HG02623 (cell line): ENCODE measurements around the gene NPY4R.
"Not testable (repeated sequence)": the region's sequence is repeated elsewhere in the genome, so short reads cannot be mapped to it uniquely, and the experiment has no call there.

ENCODE experiments used
- ATAC-seq: cut with Tn5 transposase; IDR thresholded peaks from one replicate; pipeline ENCODE4 v1.9.1; 2021; ENCODE audit warnings: moderate library complexity; ENCODE audit not compliant: unreplicated experiment

Gene NPY4R

DNA sequence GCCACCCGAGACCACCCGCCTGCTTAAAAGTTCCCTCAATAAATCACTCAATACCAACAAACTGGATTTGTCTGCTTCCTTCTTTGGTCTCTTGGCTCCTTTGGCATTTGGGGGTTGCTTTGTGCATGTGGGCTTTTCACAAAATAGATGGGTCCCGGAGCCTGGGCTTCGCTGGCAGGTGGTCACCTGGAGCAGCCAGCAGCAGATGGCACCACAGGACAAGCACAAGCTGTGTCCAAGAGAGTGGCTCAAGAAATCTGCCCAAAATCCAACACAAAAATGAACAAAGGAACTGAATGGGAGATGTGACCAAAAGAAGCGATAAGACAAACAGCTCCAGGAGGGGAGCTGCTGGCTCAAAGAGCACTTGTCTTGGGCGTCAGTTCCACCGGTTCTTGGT lies 6.2 kb downstream of the NPY4R start:
- ATAC-seq: not testable (repeated sequence)

GRCh38 chr10:46457071-46457470 lies 8.7 kb downstream of the NPY4R start:
- ATAC-seq: not testable (repeated sequence)

- ATAC-seq: not testable (repeated sequence)
Observed at GRCh38 chr10:46455992-46456391, 9.8 kb downstream of the NPY4R start.

DNA sequence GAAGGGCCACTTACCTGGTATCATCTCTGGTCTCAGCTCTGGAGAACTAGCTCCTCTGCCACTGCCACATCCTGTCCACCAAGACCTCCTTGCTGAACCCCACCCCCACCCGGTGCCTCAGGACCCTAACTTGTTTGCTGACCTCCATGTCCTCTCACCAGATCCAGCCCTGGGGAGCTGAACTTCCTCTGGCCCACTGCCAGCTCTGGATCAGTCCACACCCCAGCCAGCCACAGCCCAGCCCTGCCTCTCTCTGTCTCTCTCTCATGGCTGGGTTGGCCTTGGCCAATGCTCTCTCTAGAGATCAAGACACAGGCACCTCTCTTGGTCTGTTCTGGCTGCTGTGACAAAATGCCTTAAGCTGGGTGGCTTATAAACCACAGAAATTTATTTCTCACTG lies 14.4 kb downstream of the NPY4R start:
- not testable (repeated sequence) for ATAC-seq

DNA sequence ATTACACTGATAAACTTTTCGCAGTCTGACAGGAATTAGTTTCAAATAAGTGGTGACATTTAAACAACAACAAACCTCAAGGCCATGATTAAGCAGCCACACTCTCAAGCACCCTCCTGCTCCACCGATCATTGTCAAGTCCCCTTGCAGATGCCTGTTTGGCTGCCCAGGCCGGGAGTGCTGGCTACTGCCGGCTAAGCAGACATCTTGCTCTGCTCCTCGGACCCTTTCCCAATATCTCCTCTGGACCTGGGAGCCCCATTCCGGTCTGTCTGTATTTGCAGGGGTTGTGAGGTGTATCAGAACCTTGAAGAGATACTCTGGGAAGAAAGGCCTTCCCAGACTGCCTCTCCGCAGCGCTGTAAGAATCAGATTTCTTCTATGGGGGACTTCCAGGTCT lies 14.9 kb downstream of the NPY4R start:
- not testable (repeated sequence) for ATAC-seq

DNA sequence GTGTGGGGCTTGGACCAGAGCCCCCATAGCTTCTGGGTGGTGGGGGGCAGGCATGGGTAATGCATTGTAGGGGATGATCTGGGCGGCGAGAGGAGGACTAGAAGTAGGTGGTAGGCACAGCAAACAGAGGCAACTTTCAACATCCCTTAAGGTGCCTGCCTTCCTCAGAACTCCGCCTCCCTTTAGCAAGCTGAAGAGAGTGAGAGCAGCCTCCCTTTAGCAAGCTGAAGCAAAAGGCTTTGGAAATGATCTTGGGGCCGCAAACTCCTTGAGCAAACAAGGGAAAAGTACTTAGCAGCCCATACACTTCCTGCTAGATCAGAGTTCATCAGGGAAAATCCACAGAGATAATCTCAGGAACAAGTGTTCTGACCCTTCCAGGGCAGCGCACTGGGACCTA lies 18.3 kb downstream of the NPY4R start:
- not testable (repeated sequence) for ATAC-seq

- ATAC-seq: not testable (repeated sequence)
Observed at GRCh38 chr10:46445389-46446122, 20.2 kb downstream of the NPY4R start.

DNA sequence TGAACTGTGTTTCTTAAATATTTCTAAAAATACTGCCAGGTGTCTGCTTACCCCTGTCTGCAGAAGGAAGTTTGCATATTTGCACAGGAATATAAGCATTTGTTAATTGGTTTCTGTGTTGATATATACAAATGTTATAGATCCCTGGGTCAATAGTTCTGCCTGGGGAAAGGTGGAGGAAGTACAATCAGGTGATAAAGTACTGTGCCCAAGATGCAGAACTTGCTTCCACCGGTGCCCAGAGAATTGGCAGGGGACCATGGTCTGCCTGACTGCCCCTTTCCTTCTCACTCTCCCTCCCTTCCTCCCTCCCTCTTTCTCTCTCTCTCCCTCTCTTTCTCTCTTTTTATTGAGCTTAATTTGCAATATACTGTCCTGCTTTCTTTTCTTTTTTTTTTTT lies 22.3 kb downstream of the NPY4R start:
- ATAC-seq: not testable (repeated sequence)

- not testable (repeated sequence) for ATAC-seq
Observed at GRCh38 chr10:46442706-46443275, 23.0 kb downstream of the NPY4R start.

GRCh38 chr10:46441837-46442278 lies 23.9 kb downstream of the NPY4R start:
- not testable (repeated sequence) for ATAC-seq

DNA sequence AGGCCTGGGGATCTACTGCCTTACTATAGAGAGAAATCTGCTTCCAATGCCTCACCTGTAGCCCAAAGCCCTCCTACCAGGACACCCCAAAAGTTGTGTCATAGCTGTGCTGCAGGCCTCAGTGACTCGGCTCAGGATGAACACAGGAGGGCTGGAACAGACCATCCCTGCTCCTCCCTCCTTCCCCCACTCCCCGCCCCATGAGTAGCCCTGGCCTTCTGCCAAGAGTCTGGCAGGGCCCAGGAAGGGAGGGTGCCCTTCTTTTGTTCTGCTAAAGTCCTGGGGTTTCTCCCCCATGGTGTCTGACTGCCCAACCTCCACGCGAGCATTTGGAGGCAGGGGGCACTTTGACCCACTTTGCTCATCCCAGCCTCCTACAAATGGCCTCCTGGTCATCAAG lies 24.8 kb downstream of the NPY4R start:
- not testable (repeated sequence) for ATAC-seq

DNA sequence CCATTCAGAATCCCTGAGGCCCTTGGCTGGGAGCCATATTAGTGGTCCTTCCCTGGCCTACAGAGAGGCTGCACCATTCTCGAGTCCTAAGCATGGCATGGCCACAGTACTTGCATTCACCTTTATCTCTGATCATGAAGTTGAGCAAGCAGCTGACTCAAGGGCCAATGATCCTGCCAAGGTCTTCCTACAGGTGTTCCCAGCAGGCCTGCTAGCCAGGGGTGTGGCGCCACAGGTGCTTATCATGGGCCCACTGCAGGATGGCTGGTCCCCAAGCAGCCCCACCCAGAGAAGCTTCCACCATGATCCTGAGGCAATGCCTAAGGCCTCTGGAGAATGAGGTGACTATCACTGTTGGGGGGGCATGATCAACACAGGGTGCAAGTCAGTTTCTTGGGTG lies 42.2 kb downstream of the NPY4R start:
- not testable (repeated sequence) for ATAC-seq

GRCh38 chr10:46419570-46420379 lies 46.0 kb downstream of the NPY4R start:
- ATAC-seq: not testable (repeated sequence)

- not testable (repeated sequence) for ATAC-seq
Observed at GRCh38 chr10:46418283-46418682, 47.5 kb downstream of the NPY4R start.

DNA sequence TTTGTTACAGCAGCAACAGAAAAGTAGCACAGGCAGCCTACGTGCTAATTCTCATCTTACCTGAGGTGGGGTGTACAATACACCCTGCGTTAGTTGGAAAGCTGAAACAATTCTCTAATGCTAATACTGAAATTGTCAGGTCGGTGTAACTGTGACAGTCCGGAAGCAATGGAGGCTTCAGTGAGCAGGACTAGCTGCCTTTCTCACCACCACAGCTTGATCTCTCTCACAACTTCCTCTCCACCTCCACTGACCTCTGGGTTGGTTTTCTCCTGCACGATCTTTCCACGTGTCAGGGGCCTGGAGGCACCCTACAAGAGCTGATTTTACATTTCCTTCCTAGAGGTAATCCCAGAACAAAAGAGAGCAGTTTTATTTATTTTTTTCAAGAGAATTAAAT lies 50.5 kb downstream of the NPY4R start:
- ATAC-seq: not testable (repeated sequence)

- not testable (repeated sequence) for ATAC-seq
Observed at GRCh38 chr10:46412665-46413064, 53.1 kb downstream of the NPY4R start.

- ATAC-seq: not testable (repeated sequence)
Observed at GRCh38 chr10:46411123-46411522, 54.6 kb downstream of the NPY4R start.
